ENCODE results near the gene GYG1.

Gene GYG1

GRCh38 chr3:149010504-149010951, 19.2 kb downstream of the GYG1 start:
- H3K27ac ChIP-seq, result no peak overlapping the region
- TF ChIP-seq ZFX (IDR thresholded peaks at IDR 0.05; ENCODE audit: borderline replicate concordance) (no peak), CTCF (IDR thresholded peaks at IDR 0.05) (no peak)

- H3K27ac ChIP-seq, result no peak overlapping the region
- TF ChIP-seq CTCF (IDR thresholded peaks at IDR 0.05), result no peak
- TF ChIP-seq ZFX (IDR thresholded peaks at IDR 0.05; ENCODE audit: borderline replicate concordance), result no peak
Measured at GRCh38 chr3:149010966-149011365, 19.6 kb downstream of the GYG1 start.

- TF ChIP-seq ZFX (IDR thresholded peaks at IDR 0.05; ENCODE audit: borderline replicate concordance), result no peak
- H3K27ac ChIP-seq, result no peak overlapping the region
Measured at GRCh38 chr3:149011676-149012075, 20.3 kb downstream of the GYG1 start.

GRCh38 chr3:149013726-149014125, 22.4 kb downstream of the GYG1 start:
- H3K27ac ChIP-seq, result no peak overlapping the region
- TF ChIP-seq CTCF (IDR thresholded peaks at IDR 0.05), result no peak
- no peak for TF ChIP-seq ZFX (IDR thresholded peaks at IDR 0.05; ENCODE audit: borderline replicate concordance)

- no peak overlapping the region for H3K27ac ChIP-seq
- TF ChIP-seq ZFX (IDR thresholded peaks at IDR 0.05; ENCODE audit: borderline replicate concordance) (no peak), CTCF (IDR thresholded peaks at IDR 0.05) (no peak)
Measured at GRCh38 chr3:149015393-149015792, 24.1 kb downstream of the GYG1 start.

- no peak overlapping the region for H3K27ac ChIP-seq
- TF ChIP-seq ZFX (IDR thresholded peaks at IDR 0.05; ENCODE audit: borderline replicate concordance), result no peak
Measured at GRCh38 chr3:149016242-149016641, 24.9 kb downstream of the GYG1 start.

- no peak for TF ChIP-seq ZFX (IDR thresholded peaks at IDR 0.05; ENCODE audit: borderline replicate concordance)
- TF ChIP-seq CTCF (IDR thresholded peaks at IDR 0.05), result no peak
- no peak overlapping the region for H3K27ac ChIP-seq
Measured at GRCh38 chr3:149016669-149017541, 25.6 kb downstream of the GYG1 start.

GRCh38 chr3:149018247-149018646, 26.9 kb downstream of the GYG1 start:
- H3K27ac ChIP-seq, result no peak overlapping the region
- TF ChIP-seq ZFX (IDR thresholded peaks at IDR 0.05; ENCODE audit: borderline replicate concordance), result no peak
- no peak for TF ChIP-seq CTCF (IDR thresholded peaks at IDR 0.05)

Measured in 22Rv1 (cell line).